Chondrocyte (in vitro differentiated cells): ENCODE measurements around the gene CLDN11. TPM values are rescaled to one million over a fixed set of nuclear protein-coding genes. Genes with fewer than 3 reads are reported as not detected.

Experiments used
- DNase-seq: peaks from one replicate; pipeline ENCODE4 v3.0.0; 2021; ENCODE audit warnings: mixed read lengths, low spot score
- H3K27ac Mint-ChIP-seq: one replicate; pipeline ENCODE4 v1.8.0; 2021; ENCODE audit warnings: mild to moderate bottlenecking, moderate library complexity, mixed read lengths; ENCODE audit not compliant: unreplicated experiment
- H3K27me3 Mint-ChIP-seq: 2 replicates; pipeline ENCODE4 v1.8.0; 2021; ENCODE audit warnings: low read depth, mixed read lengths
- H3K36me3 Mint-ChIP-seq: 2 replicates; pipeline ENCODE4 v1.8.0; 2021; ENCODE audit warnings: low read depth, mixed read lengths
- H3K4me1 Mint-ChIP-seq: 2 replicates; pipeline ENCODE4 v1.8.0; 2021; ENCODE audit warnings: low read depth, mild to moderate bottlenecking, mixed read lengths
- H3K4me3 Mint-ChIP-seq: one replicate; pipeline ENCODE4 v1.8.0; 2021; ENCODE audit warnings: mild to moderate bottlenecking, moderate library complexity, mixed read lengths; ENCODE audit not compliant: unreplicated experiment
- H3K9me3 Mint-ChIP-seq: 2 replicates; pipeline ENCODE4 v1.8.0; 2021; ENCODE audit warnings: low read depth, mixed read lengths
- total RNA-seq: library from RNA; stranded (reverse); gene quantifications from 3 replicates; pipeline ENCODE4 v1.2.1, GENCODE V29; 2021
- TF ChIP-seq, protein P1 (sequence below): fragments of 200-600 bp; sonication (generic); IDR thresholded peaks from 2 replicates; pipeline ENCODE4 v1.5.0; 2021; ENCODE audit warnings: antibody characterized with exemption, mild to moderate bottlenecking, moderate library complexity

Gene CLDN11
- total RNA-seq, 1 donor from 2014 or later, result 0.62 TPM

DNA sequence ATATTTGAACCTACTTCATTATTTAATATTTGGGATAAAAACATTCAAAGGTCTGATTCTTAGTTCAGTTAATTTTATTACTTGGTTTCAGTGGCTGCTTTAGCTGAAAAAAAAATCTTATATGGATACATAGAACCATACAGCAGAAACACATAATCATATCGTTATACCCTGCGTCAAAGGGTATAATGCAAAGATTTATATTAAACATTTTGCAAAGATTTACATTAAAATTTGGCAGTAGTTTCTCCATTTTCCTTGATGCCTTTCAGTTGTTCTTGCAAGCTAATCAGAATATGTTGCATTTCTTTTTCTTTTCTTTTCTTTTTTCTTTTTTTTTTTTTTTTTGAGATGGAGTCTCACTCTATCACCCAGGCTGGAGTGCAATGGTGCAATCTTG is 31.4 kb downstream of the CLDN11 start:
- no peak overlapping the region for H3K27ac Mint-ChIP-seq
- DNase-seq, result no peak
- TF ChIP-seq, protein P1, sequence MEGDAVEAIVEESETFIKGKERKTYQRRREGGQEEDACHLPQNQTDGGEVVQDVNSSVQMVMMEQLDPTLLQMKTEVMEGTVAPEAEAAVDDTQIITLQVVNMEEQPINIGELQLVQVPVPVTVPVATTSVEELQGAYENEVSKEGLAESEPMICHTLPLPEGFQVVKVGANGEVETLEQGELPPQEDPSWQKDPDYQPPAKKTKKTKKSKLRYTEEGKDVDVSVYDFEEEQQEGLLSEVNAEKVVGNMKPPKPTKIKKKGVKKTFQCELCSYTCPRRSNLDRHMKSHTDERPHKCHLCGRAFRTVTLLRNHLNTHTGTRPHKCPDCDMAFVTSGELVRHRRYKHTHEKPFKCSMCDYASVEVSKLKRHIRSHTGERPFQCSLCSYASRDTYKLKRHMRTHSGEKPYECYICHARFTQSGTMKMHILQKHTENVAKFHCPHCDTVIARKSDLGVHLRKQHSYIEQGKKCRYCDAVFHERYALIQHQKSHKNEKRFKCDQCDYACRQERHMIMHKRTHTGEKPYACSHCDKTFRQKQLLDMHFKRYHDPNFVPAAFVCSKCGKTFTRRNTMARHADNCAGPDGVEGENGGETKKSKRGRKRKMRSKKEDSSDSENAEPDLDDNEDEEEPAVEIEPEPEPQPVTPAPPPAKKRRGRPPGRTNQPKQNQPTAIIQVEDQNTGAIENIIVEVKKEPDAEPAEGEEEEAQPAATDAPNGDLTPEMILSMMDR, result no peak
- H3K4me3 Mint-ChIP-seq, result no peak overlapping the region
- no peaks in the 10 kb centered on the region for H3K9me3 Mint-ChIP-seq
- H3K27me3 Mint-ChIP-seq, result peaks cover 1% of the 10 kb centered on the region
- no peaks in the 10 kb centered on the region for H3K36me3 Mint-ChIP-seq
- no peaks in the 10 kb centered on the region for H3K4me1 Mint-ChIP-seq

DNA sequence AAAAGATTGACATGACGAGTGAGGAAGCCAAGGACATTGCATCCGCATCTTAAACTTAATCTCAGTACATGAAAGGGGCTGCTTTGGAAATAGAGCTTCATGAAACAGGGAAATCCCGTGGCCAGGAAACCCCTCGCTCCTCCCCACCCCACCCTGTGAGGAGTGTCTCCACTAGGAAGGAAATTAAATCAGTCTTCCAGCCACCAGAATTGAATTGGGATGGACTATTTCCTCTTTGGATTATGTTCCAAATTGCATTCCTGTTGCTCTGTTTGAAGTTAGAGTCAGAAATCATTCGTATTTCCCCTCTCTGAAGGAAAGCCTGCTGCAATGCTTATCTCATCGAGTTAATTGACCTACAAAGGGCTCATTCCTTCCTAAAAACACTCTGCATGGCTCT is 35.8 kb downstream of the CLDN11 start:
- TF ChIP-seq, protein P1, result no peak
- no peaks in the 10 kb centered on the region for H3K4me1 Mint-ChIP-seq
- no peak for DNase-seq
- no peak overlapping the region for H3K27ac Mint-ChIP-seq
- no peaks in the 10 kb centered on the region for H3K36me3 Mint-ChIP-seq
- H3K9me3 Mint-ChIP-seq, result no peaks in the 10 kb centered on the region
- H3K4me3 Mint-ChIP-seq, result no peak overlapping the region
- H3K27me3 Mint-ChIP-seq, result peaks cover 5% of the 10 kb centered on the region

DNA sequence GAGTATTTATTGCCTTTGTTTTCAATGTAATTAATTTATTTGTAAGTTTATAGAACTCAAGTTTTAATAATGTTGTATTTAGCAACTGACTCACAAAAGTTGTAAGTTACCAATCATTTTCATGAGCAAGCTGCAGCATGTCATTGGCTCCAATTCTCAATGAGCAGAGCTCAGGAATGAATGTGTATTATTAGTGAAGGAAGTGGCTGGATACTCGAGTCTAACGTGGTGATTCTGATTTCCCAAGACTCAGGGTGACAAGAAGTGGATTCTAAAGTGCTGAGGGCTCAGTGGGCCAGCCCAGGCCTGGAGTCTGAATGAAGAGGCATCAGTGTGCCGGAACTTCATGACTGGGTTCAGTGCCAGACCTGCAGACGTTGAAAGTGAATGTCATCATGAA is 39.6 kb downstream of the CLDN11 start:
- no peak overlapping the region for H3K4me3 Mint-ChIP-seq
- TF ChIP-seq, protein P1, result no peak
- peaks cover 9% of the 10 kb centered on the region for H3K27me3 Mint-ChIP-seq
- no peaks in the 10 kb centered on the region for H3K36me3 Mint-ChIP-seq
- no peaks in the 10 kb centered on the region for H3K9me3 Mint-ChIP-seq
- H3K4me1 Mint-ChIP-seq, result no peaks in the 10 kb centered on the region
- no peak overlapping the region for H3K27ac Mint-ChIP-seq
- DNase-seq, result no peak

DNA sequence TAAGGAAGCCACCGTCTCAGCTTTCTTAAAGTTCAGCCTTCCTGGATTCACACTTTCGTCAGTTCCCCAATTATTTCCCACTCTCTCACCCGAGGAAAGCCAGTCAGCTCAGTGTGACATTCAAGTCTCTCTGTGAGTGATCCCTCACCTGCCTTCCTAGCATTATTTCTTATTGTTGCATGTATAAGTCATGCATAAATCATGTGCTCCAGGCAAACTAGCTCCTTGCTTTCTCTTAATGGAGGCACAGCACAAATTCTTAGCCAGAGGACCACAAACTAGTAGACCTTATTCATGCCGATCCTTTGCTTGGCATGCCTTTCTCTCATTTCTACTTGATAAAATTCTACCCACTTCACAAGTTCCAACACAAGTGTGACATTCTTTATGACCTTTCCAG is 44.3 kb downstream of the CLDN11 start:
- no peaks in the 10 kb centered on the region for H3K9me3 Mint-ChIP-seq
- H3K27ac Mint-ChIP-seq, result no peak overlapping the region
- H3K27me3 Mint-ChIP-seq, result peaks cover 8% of the 10 kb centered on the region
- H3K4me1 Mint-ChIP-seq, result no peaks in the 10 kb centered on the region
- DNase-seq, result no peak
- H3K36me3 Mint-ChIP-seq, result no peaks in the 10 kb centered on the region
- TF ChIP-seq, protein P1, result no peak
- no peak overlapping the region for H3K4me3 Mint-ChIP-seq

DNA sequence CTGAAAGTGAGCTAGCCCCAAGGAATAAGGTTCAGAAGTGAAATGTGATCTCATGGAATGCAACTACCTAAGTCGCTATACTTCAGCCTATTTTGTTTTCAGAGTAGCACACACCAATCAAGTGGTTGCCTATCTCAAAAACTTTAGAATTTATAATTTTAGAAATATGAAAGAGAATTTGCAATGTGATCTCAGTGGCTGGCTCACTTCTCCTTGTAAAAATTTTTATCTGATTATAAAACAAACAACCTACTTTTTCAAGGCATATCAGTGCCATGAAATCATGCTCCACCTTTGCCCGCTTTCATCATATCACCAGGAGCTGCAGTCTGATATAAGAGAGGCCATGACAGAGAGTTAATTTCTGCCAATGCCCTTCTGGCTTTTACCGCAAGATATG is 47.3 kb downstream of the CLDN11 start:
- Mint-ChIP-seq H3K27me3 (peaks cover 4% of the 10 kb centered on the region), H3K4me3 (no peak overlapping the region), H3K27ac (no peak overlapping the region), H3K9me3 (no peaks in the 10 kb centered on the region), H3K36me3 (no peaks in the 10 kb centered on the region), H3K4me1 (peaks cover 3% of the 10 kb centered on the region)
- TF ChIP-seq, protein P1, result no peak
- no peak for DNase-seq
